GM12891 (cell line): Measurements from ENCODE around the gene ITPR1.

Experiments used
- PAX5 ChIP-seq: IDR thresholded peaks from 2 replicates; pipeline ENCODE4 v1.6.1; 2011; ENCODE audit warnings: low read length, moderate library complexity, mild to moderate bottlenecking; ENCODE audit not compliant: insufficient read depth, severe bottlenecking
- POLR2A ChIP-seq: IDR thresholded peaks from 2 replicates; pipeline ENCODE4 v1.6.1; 2011; ENCODE audit warnings: low read depth, low read length, control low read depth
- POLR2AphosphoS5 ChIP-seq: IDR thresholded peaks from 2 replicates; pipeline ENCODE4 v1.6.1; 2011; ENCODE audit warnings: low read depth, low read length, control low read depth
- POU2F2 ChIP-seq: IDR thresholded peaks from 2 replicates; pipeline ENCODE4 v1.6.1; 2011; ENCODE audit warnings: low read depth, mild to moderate bottlenecking, control low read depth, low read length, moderate library complexity
- SPI1 ChIP-seq: IDR thresholded peaks from 2 replicates; pipeline ENCODE4 v1.6.1; 2011; ENCODE audit warnings: low read depth, low read length, control low read depth
- TAF1 ChIP-seq: IDR thresholded peaks from 2 replicates; pipeline ENCODE4 v1.6.1; 2011; ENCODE audit warnings: low read depth, low read length, control low read depth

DNA sequence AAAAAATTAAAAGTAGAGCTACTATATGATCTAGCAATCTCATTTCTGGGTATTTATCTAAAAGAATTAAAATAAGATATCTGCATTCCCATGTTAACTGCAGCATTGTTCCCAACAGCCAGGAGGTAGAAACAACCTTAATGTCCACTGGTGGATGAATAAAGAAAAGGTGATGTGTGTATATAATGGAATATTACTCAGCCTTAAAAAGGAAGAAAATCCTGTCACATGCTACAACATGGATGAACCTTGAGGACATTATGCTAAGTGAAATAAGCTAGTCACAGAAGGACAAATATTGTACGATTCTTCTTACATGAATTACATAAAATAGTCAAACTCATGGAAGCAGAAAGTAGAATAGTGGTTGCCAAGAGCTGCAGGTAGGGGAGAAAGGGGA lies 366.6 kb downstream of the ITPR1 start:
- TF ChIP-seq POLR2AphosphoS5 (no peak), TAF1 (no peak), SPI1 (no peak), POLR2A (no peak), POU2F2 (no peak), PAX5 (no peak)
